ENCODE measurements around the gene LDLRAP1.

The LDLRAP1 gene

GRCh38 chr1:25562928-25563283 lies 19.5 kb downstream of the LDLRAP1 start:
- no peak for DNase-seq

- DNase-seq, result peak in 13 of 14 donors; percentile 21 to 92 (median 84)
Measured at GRCh38 chr1:25563330-25564215, 20.2 kb downstream of the LDLRAP1 start.

GRCh38 chr1:25564777-25565574 lies 21.6 kb downstream of the LDLRAP1 start:
- DNase-seq, result no peak

- DNase-seq, result no peak
Measured at GRCh38 chr1:25565626-25566025, 22.2 kb downstream of the LDLRAP1 start.

GRCh38 chr1:25566176-25566729 lies 22.8 kb downstream of the LDLRAP1 start:
- no peak for DNase-seq

- peak in 12 of 14 donors; percentile 41 to 97 (median 60) for DNase-seq
Measured at GRCh38 chr1:25566730-25567341, 23.4 kb downstream of the LDLRAP1 start.

- no peak for DNase-seq
Measured at GRCh38 chr1:25567710-25568089, 24.3 kb downstream of the LDLRAP1 start.

GRCh38 chr1:25568090-25568833 lies 24.9 kb downstream of the LDLRAP1 start:
- peak in 6 of 14 donors; percentile 26 to 98 (median 46) for DNase-seq

GRCh38 chr1:25568834-25569596 lies 25.6 kb downstream of the LDLRAP1 start:
- DNase-seq, result peak in 2 of 14 donors; percentile 41 to 54

GRCh38 chr1:25569597-25570396 lies 26.4 kb downstream of the LDLRAP1 start:
- DNase-seq, result peak in 1 of 14 donors; percentile 39

- DNase-seq, result no peak
Measured at GRCh38 chr1:25570798-25571521, 27.6 kb downstream of the LDLRAP1 start.

GRCh38 chr1:25571522-25571970 lies 28.1 kb downstream of the LDLRAP1 start:
- DNase-seq, result no peak

- DNase-seq, result no peak
Measured at GRCh38 chr1:25572107-25572506, 28.7 kb downstream of the LDLRAP1 start.

- DNase-seq, result peak in 3 of 14 donors; percentile 35 to 60 (median 43)
Measured at GRCh38 chr1:25572708-25573590, 29.5 kb downstream of the LDLRAP1 start.

- peak in 1 of 14 donors; percentile 86 for DNase-seq
Measured at GRCh38 chr1:25573591-25573930, 30.2 kb downstream of the LDLRAP1 start.

GRCh38 chr1:25573961-25574360 lies 30.6 kb downstream of the LDLRAP1 start:
- no peak for DNase-seq

GRCh38 chr1:25575191-25575590 lies 31.8 kb downstream of the LDLRAP1 start:
- no peak for DNase-seq

GRCh38 chr1:25576459-25577133 lies 33.2 kb downstream of the LDLRAP1 start:
- no peak for DNase-seq
